K562 (cell line): Measurements from ENCODE around the gene IL18RAP. TPM values are rescaled to one million over a fixed set of nuclear protein-coding genes. Genes with fewer than 3 reads are reported as not detected.
A peak's percentile ranks its signal among the peaks of the same experiment; 100 is the strongest.

Source experiments
- ETV6 ChIP-seq, 3 experiments: fragments of 150-350 bp in 1 of 3; sonication (generic) in 1 of 3; formaldehyde crosslinking in 1 of 3; IDR thresholded peaks; 2 replicates each; pipeline versions ENCODE4 v1.6.1 to v1.8.0; 2014 to 2022; ENCODE audit warnings: borderline replicate concordance in 2 of 3, low read depth in 2 of 3, antibody characterized with exemption in 1 of 3, low read length in 1 of 3, mild to moderate bottlenecking in 1 of 3, missing genetic modification reagents in 1 of 3
- FOS ChIP-seq: IDR thresholded peaks from 3 replicates; pipeline ENCODE4 v1.6.1; 2011; ENCODE audit not compliant: insufficient read length; ENCODE audit errors: extremely low read depth
- HDAC8 ChIP-seq: fragments of 450-650 bp; IDR thresholded peaks from 2 replicates; pipeline ENCODE4 v1.6.1; 2016; ENCODE audit warnings: mild to moderate bottlenecking, missing genetic modification characterization, moderate library complexity, missing compliant biosample characterization
- HOXB6 ChIP-seq: fragments of 250-450 bp; sonication (Bioruptor Pico); IDR thresholded peaks from 2 replicates; pipeline ENCODE4 v1.5.1; 2022; ENCODE audit warnings: mild to moderate bottlenecking, borderline replicate concordance
- IRF2 ChIP-seq: sonication (generic); formaldehyde crosslinking; IDR thresholded peaks from 2 replicates; pipeline ENCODE4 v1.8.1; 2022; ENCODE audit warnings: mild to moderate bottlenecking, missing genetic modification reagents
- MBD2 ChIP-seq: sonication (generic); IDR thresholded peaks from 2 replicates; pipeline ENCODE4 v1.6.1; 2016; ENCODE audit warnings: low read depth, borderline replicate concordance
- SREBF2 ChIP-seq: sonication (generic); formaldehyde crosslinking; IDR thresholded peaks from 2 replicates; pipeline ENCODE4 v1.4.0; 2020; ENCODE audit warnings: mild to moderate bottlenecking, missing genetic modification reagents
- ZNF134 ChIP-seq: fragments of 250-450 bp; sonication (Bioruptor Pico); conservative IDR thresholded peaks from 2 replicates; pipeline ENCODE4 v1.4.0; 2020
- ZNF311 ChIP-seq: fragments of 250-450 bp; sonication (Bioruptor Pico); IDR thresholded peaks from 2 replicates; pipeline ENCODE4 v1.4.0; 2020; ENCODE audit warnings: mild to moderate bottlenecking, moderate library complexity
- ZNF41 ChIP-seq: fragments of 250-450 bp; sonication (Bioruptor Pico); conservative IDR thresholded peaks from 2 replicates; pipeline ENCODE4 v1.4.0; 2020; ENCODE audit warnings: mild to moderate bottlenecking
- ZNF444 ChIP-seq: fragments of 250-450 bp; sonication (Bioruptor Pico); IDR thresholded peaks from 2 replicates; pipeline ENCODE4 v1.4.0; 2020; ENCODE audit warnings: mild to moderate bottlenecking, moderate library complexity
- ZNF766 ChIP-seq: fragments of 200-800 bp; sonication (Bioruptor generic); conservative IDR thresholded peaks from 2 replicates; pipeline ENCODE4 v1.6.1; 2016; ENCODE audit warnings: missing genetic modification characterization, missing compliant biosample characterization
- ZNF79 ChIP-seq: fragments of 250-450 bp; sonication (Bioruptor Pico); IDR thresholded peaks from 2 replicates; pipeline ENCODE4 v1.4.0; 2020; ENCODE audit warnings: low read depth, mild to moderate bottlenecking, moderate library complexity
- polyA plus RNA-seq, 8 experiments: library from polyadenylated mRNA; depleted of rRNA in 4 of 8; stranded (reverse) in 5 of 8; unstranded in 3 of 8; fragments of >200 nt; fragmentation: Nextera tagmentation in 2 of 8; fragmentation: Illumina TruSeq in 1 of 8; extraction: Ambion mirVana in 2 of 8; extraction: Trizol in 1 of 8; gene quantifications; 2 replicates each; pipeline versions ENCODE4 v1.2.1 to v1.2.3, GENCODE V29; 2011 to 2014; ENCODE audit warnings: inconsistent platforms in 1 of 8, missing spikeins in 1 of 8
- total RNA-seq, 7 experiments: library from RNA; depleted of rRNA in 6 of 7; stranded (reverse); fragments of >200 nt in 6 of 7; fragmentation: Illumina TruSeq in 2 of 7; extraction: Trizol in 2 of 7; gene quantifications; 2 replicates each; pipeline versions ENCODE4 v1.2.1 to v1.2.3, GENCODE V29; 2011 to 2021; ENCODE audit warnings: low replicate concordance in 1 of 7
- TF ChIP-seq, protein P1 (sequence below): conservative IDR thresholded peaks from 2 replicates; pipeline ENCODE4 v1.6.1; 2011; ENCODE audit warnings: low read depth, mild to moderate bottlenecking, low read length; ENCODE audit not compliant: control insufficient read depth
- TF ChIP-seq, protein P2 (sequence below): fragments of 450-650 bp; IDR thresholded peaks from 2 replicates; pipeline ENCODE4 v1.6.1; 2017; ENCODE audit warnings: antibody characterized with exemption, mild to moderate bottlenecking
- TF ChIP-seq, protein P3 (sequence below): fragments of 450-650 bp; IDR thresholded peaks from 2 replicates; pipeline ENCODE4 v1.6.1; 2017; ENCODE audit warnings: antibody characterized with exemption
- TF ChIP-seq, protein P4 (sequence below): fragments of 450-650 bp; IDR thresholded peaks from 2 replicates; pipeline ENCODE4 v1.7.0; 2016; ENCODE audit warnings: borderline replicate concordance

IL18RAP gene
- total and polyA plus RNA-seq, 9 of the 15 experiments (the other 6 are each of a cell fraction or from before 2014, with no cell fraction given) = 1.1 to 20.5 (median 5.8) TPM

DNA sequence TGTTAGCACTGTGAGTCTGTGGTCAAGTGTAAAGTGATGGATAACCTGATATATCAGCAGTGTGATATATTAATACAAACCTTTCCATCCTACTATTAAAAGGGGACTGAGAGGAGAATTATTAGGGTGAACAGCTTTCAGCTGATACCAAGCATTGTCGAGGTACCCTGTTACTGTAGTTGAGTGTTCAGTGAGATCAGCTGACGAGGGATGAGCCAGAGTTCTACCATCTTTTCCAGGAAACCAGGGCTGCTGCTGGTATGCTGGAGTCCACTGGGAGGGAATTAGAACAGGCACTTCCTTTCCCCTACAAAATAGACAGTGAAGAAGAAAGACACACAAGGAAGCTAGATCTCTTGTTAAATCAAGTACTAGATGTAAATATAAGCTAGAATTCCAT lies 408 bp downstream of the IL18RAP start (continued):
- TF ChIP-seq, protein P1, sequence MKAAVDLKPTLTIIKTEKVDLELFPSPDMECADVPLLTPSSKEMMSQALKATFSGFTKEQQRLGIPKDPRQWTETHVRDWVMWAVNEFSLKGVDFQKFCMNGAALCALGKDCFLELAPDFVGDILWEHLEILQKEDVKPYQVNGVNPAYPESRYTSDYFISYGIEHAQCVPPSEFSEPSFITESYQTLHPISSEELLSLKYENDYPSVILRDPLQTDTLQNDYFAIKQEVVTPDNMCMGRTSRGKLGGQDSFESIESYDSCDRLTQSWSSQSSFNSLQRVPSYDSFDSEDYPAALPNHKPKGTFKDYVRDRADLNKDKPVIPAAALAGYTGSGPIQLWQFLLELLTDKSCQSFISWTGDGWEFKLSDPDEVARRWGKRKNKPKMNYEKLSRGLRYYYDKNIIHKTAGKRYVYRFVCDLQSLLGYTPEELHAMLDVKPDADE = no peak
- TF ChIP-seq HOXB6 (CRISPR knock-in tag) (no peak), ZNF766 (CRISPR knock-in tag) (peak; percentile 21; the same call in 1 of the 2 replicates), ZNF444 (CRISPR knock-in tag) (no peak), ZNF79 (CRISPR knock-in tag) (peak; percentile 90), ZNF311 (CRISPR knock-in tag) (peak; percentile 70; the same call in 1 of the 2 replicates), ETV6 (IDR thresholded peaks at IDR 0.05; ENCODE audit: borderline replicate concordance in 1 of 2, low read depth in 2 of 2, low read length in 1 of 2) (no peak), ETV6 (CRISPR knock-in tag; IDR thresholded peaks at IDR 0.05; ENCODE audit: borderline replicate concordance) (no peak), MBD2 (no peak), FOS (no peak), ZNF41 (CRISPR knock-in tag) (peak; percentile 59; the same call in 1 of the 2 replicates), IRF2 (CRISPR knock-in tag) (no peak), ZNF134 (CRISPR knock-in tag) (0 out of 2 replicates have a peak, but pooled peaks have one; percentile 48), HDAC8 (0 out of 2 replicates have a peak, but pooled peaks have one; percentile 21), SREBF2 (no peak)
- TF ChIP-seq, protein P2, sequence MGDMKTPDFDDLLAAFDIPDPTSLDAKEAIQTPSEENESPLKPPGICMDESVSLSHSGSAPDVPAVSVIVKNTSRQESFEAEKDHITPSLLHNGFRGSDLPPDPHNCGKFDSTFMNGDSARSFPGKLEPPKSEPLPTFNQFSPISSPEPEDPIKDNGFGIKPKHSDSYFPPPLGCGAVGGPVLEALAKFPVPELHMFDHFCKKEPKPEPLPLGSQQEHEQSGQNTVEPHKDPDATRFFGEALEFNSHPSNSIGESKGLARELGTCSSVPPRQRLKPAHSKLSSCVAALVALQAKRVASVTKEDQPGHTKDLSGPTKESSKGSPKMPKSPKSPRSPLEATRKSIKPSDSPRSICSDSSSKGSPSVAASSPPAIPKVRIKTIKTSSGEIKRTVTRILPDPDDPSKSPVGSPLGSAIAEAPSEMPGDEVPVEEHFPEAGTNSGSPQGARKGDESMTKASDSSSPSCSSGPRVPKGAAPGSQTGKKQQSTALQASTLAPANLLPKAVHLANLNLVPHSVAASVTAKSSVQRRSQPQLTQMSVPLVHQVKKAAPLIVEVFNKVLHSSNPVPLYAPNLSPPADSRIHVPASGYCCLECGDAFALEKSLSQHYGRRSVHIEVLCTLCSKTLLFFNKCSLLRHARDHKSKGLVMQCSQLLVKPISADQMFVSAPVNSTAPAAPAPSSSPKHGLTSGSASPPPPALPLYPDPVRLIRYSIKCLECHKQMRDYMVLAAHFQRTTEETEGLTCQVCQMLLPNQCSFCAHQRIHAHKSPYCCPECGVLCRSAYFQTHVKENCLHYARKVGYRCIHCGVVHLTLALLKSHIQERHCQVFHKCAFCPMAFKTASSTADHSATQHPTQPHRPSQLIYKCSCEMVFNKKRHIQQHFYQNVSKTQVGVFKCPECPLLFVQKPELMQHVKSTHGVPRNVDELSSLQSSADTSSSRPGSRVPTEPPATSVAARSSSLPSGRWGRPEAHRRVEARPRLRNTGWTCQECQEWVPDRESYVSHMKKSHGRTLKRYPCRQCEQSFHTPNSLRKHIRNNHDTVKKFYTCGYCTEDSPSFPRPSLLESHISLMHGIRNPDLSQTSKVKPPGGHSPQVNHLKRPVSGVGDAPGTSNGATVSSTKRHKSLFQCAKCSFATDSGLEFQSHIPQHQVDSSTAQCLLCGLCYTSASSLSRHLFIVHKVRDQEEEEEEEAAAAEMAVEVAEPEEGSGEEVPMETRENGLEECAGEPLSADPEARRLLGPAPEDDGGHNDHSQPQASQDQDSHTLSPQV = peak; percentile 68
- TF ChIP-seq, protein P3, sequence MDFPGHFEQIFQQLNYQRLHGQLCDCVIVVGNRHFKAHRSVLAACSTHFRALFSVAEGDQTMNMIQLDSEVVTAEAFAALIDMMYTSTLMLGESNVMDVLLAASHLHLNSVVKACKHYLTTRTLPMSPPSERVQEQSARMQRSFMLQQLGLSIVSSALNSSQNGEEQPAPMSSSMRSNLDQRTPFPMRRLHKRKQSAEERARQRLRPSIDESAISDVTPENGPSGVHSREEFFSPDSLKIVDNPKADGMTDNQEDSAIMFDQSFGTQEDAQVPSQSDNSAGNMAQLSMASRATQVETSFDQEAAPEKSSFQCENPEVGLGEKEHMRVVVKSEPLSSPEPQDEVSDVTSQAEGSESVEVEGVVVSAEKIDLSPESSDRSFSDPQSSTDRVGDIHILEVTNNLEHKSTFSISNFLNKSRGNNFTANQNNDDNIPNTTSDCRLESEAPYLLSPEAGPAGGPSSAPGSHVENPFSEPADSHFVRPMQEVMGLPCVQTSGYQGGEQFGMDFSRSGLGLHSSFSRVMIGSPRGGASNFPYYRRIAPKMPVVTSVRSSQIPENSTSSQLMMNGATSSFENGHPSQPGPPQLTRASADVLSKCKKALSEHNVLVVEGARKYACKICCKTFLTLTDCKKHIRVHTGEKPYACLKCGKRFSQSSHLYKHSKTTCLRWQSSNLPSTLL = no peak
- TF ChIP-seq, protein P4, sequence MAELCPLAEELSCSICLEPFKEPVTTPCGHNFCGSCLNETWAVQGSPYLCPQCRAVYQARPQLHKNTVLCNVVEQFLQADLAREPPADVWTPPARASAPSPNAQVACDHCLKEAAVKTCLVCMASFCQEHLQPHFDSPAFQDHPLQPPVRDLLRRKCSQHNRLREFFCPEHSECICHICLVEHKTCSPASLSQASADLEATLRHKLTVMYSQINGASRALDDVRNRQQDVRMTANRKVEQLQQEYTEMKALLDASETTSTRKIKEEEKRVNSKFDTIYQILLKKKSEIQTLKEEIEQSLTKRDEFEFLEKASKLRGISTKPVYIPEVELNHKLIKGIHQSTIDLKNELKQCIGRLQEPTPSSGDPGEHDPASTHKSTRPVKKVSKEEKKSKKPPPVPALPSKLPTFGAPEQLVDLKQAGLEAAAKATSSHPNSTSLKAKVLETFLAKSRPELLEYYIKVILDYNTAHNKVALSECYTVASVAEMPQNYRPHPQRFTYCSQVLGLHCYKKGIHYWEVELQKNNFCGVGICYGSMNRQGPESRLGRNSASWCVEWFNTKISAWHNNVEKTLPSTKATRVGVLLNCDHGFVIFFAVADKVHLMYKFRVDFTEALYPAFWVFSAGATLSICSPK = no peak
